D721Med (cell line): Measurements from ENCODE around the gene ST6GALNAC3.

ENCODE experiments used
- DNase-seq: peaks from one replicate; pipeline ENCODE4 v3.0.0; 2011; ENCODE audit warnings: low spot score; ENCODE audit not compliant: insufficient read length
- FAIRE-seq: peaks from 2 replicates; lab custom pipeline; 2011; peaks lifted over from hg19 to GRCh38; lab: Jason Lieb, UNC
- CTCF ChIP-seq: IDR thresholded peaks from 2 replicates; pipeline ENCODE4 v1.5.1; 2012; ENCODE audit warnings: mild to moderate bottlenecking, control low read depth; ENCODE audit not compliant: insufficient read depth; ENCODE audit errors: missing control alignments

Gene ST6GALNAC3

GRCh38 chr1:76210160-76210559 lies 135.6 kb downstream of the ST6GALNAC3 start:
- TF ChIP-seq CTCF, result no peak
- DNase-seq (no peak), FAIRE-seq (no peak)

GRCh38 chr1:76218888-76219287 lies 144.3 kb downstream of the ST6GALNAC3 start:
- DNase-seq (no peak), FAIRE-seq (no peak)
- no peak for TF ChIP-seq CTCF

- no peak for DNase-seq
- no peak for FAIRE-seq
- TF ChIP-seq CTCF, result no peak
These were observed 144.8 kb downstream of the ST6GALNAC3 start for GRCh38 chr1:76219366-76219818.

GRCh38 chr1:76224752-76225151 lies 150.2 kb downstream of the ST6GALNAC3 start:
- DNase-seq, result no peak

GRCh38 chr1:76225526-76225925 lies 151.0 kb downstream of the ST6GALNAC3 start:
- FAIRE-seq, result no peak
- DNase-seq, result no peak
- no peak for TF ChIP-seq CTCF

More at GRCh38 chr1:76224752-76225151, 150.2 kb downstream of the ST6GALNAC3 start:
- no peak for FAIRE-seq
- no peak for TF ChIP-seq CTCF

GRCh38 chr1:76227621-76228020 lies 153.1 kb downstream of the ST6GALNAC3 start:
- no peak for TF ChIP-seq CTCF
- FAIRE-seq, result no peak
- no peak for DNase-seq

- no peak for DNase-seq
- TF ChIP-seq CTCF, result no peak
- FAIRE-seq, result no peak
These were observed 154.9 kb downstream of the ST6GALNAC3 start for GRCh38 chr1:76229279-76230005.
